Trophoblast cell (in vitro differentiated cells and primary cell): ENCODE results near the gene MTMR2.

ENCODE experiments used
- DNase-seq, 2 donors: peaks; one replicate each; pipeline ENCODE4 v3.0.0-alpha.2; 2016
- H2AFZ ChIP-seq: 2 replicates; pipeline ENCODE4 v1.6.1; 2013; ENCODE audit warnings: low read length, moderate library complexity, mild to moderate bottlenecking; ENCODE audit not compliant: insufficient read depth, poor library complexity
- H2AK5ac ChIP-seq: 2 replicates; pipeline ENCODE4 v1.6.1; 2013; ENCODE audit warnings: mild to moderate bottlenecking, low read length
- H2BK120ac ChIP-seq: 2 replicates; pipeline ENCODE4 v1.6.1; 2013; ENCODE audit warnings: low read length, mild to moderate bottlenecking, moderate library complexity; ENCODE audit not compliant: insufficient read depth, poor library complexity
- H2BK12ac ChIP-seq: 2 replicates; pipeline ENCODE4 v1.6.1; 2013; ENCODE audit warnings: mild to moderate bottlenecking, low read length, moderate library complexity
- H2BK5ac ChIP-seq: 2 replicates; pipeline ENCODE4 v1.6.1; 2013; ENCODE audit warnings: low read length, low read depth, moderate library complexity, mild to moderate bottlenecking; ENCODE audit not compliant: poor library complexity
- H3K14ac ChIP-seq: 2 replicates; pipeline ENCODE4 v1.6.1; 2013; ENCODE audit warnings: mild to moderate bottlenecking, low read length
- H3K18ac ChIP-seq: 2 replicates; pipeline ENCODE4 v1.6.1; 2013; ENCODE audit warnings: mild to moderate bottlenecking, low read length
- H3K23ac ChIP-seq: 2 replicates; pipeline ENCODE4 v1.6.1; 2013; ENCODE audit warnings: low read length
- H3K27ac ChIP-seq: 2 replicates; pipeline ENCODE4 v1.5.1; 2013; ENCODE audit warnings: low read depth, mild to moderate bottlenecking, inconsistent platforms, low read length, moderate library complexity
- H3K27me3 ChIP-seq: 2 replicates; pipeline ENCODE4 v1.6.1; 2013; ENCODE audit warnings: inconsistent platforms, mild to moderate bottlenecking, low read length, moderate library complexity; ENCODE audit not compliant: insufficient read depth
- H3K36me3 ChIP-seq, 2 experiments: 1 replicate in 1 of 2; 2 replicates in 1 of 2; pipeline ENCODE4 v1.6.1; 2013; ENCODE audit warnings: low read length in 2 of 2, mild to moderate bottlenecking in 2 of 2, moderate library complexity in 1 of 2; ENCODE audit not compliant: insufficient read depth in 2 of 2, control insufficient read depth in 1 of 2
- H3K4ac ChIP-seq: 2 replicates; pipeline ENCODE4 v1.6.1; 2013; ENCODE audit warnings: low read depth, mild to moderate bottlenecking, low read length, moderate library complexity
- H3K4me1 ChIP-seq, 2 experiments: 1 replicate in 1 of 2; 2 replicates in 1 of 2; pipeline ENCODE4 v1.6.1; 2013; ENCODE audit warnings: low read length in 2 of 2, mild to moderate bottlenecking in 2 of 2, moderate library complexity in 1 of 2; ENCODE audit not compliant: insufficient read depth in 2 of 2, control insufficient read depth in 1 of 2
- H3K4me2 ChIP-seq: 2 replicates; pipeline ENCODE4 v1.6.1; 2013; ENCODE audit warnings: inconsistent platforms, mild to moderate bottlenecking, low read length, moderate library complexity
- H3K4me3 ChIP-seq: 2 replicates; pipeline ENCODE4 v1.5.1; 2013; ENCODE audit warnings: mild to moderate bottlenecking, low read depth, low read length, inconsistent platforms
- H3K79me1 ChIP-seq: one replicate; pipeline ENCODE4 v1.6.1; 2013; ENCODE audit warnings: low read length
- H3K79me2 ChIP-seq: 2 replicates; pipeline ENCODE4 v1.6.1; 2013; ENCODE audit warnings: low read length, mild to moderate bottlenecking; ENCODE audit not compliant: control insufficient read depth, insufficient read depth, poor library complexity
- H3K9ac ChIP-seq: 2 replicates; pipeline ENCODE4 v1.6.1; 2013; ENCODE audit warnings: mild to moderate bottlenecking, low read length
- H3K9me3 ChIP-seq: 2 replicates; pipeline ENCODE4 v1.6.1; 2013; ENCODE audit warnings: low read depth, mild to moderate bottlenecking, control low read depth, inconsistent platforms, low read length; ENCODE audit not compliant: insufficient read depth
- H4K12ac ChIP-seq: 2 replicates; pipeline ENCODE4 v1.6.1; 2013; ENCODE audit warnings: low read depth, mild to moderate bottlenecking, low read length, moderate library complexity
- H4K8ac ChIP-seq: 2 replicates; pipeline ENCODE4 v1.6.1; 2013; ENCODE audit warnings: low read depth, mild to moderate bottlenecking, low read length, moderate library complexity
- H4K91ac ChIP-seq: one replicate; pipeline ENCODE4 v1.6.1; 2013; ENCODE audit warnings: low read depth, mild to moderate bottlenecking, low read length, moderate library complexity
- WGBS: extraction: QIAGEN DNeasy Blood & Tissue Kit; methylation state at CpG from one replicate; pipeline ENCODE4 v1.1.7; 2013; ENCODE audit warnings: missing lambda C conversion rate; ENCODE audit not compliant: insufficient read length, insufficient coverage; ENCODE audit errors: extremely low coverage; 5-methylcytosine and 5-hydroxymethylcytosine counted together

MTMR2 gene

DNA sequence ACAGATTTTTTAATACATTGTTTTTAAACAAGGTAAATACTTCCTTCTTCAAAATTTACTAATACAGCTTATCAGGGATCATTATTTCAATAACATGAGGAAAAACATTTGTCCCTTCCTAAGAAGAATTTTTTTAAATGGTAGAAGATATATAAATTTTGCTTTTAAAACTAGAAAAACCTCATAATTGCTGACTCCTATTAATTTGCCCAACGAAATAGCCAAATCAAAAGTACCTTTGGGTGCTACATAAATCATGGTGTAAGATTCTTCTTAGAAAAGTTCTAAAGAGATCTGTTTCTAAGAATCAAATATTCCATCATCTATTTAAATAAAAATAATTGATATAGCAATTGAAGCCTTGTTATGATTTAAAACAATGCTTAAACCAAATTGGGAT is 78.7 kb downstream of the MTMR2 start:
- no peak overlapping the region for H4K8ac ChIP-seq
- H3K14ac ChIP-seq = no peak overlapping the region
- H3K4ac ChIP-seq = no peak overlapping the region
- no peak overlapping the region for H3K18ac ChIP-seq
- H4K12ac ChIP-seq = no peak overlapping the region
- peaks cover 3% of the 10 kb centered on the region for H3K79me1 ChIP-seq
- H3K4me1 ChIP-seq = peaks cover 3% of the 10 kb centered on the region in 2 experiments
- H3K27me3 ChIP-seq = no peaks in the 10 kb centered on the region
- no peak overlapping the region for H4K91ac ChIP-seq
- H3K4me2 ChIP-seq = no peak overlapping the region
- no peak overlapping the region for H2BK5ac ChIP-seq
- no CpG with 5 or more reads among the region's 1 CpG for WGBS
- no peak overlapping the region for H3K4me3 ChIP-seq
- DNase-seq = no peak
- H3K79me2 ChIP-seq = no peaks in the 10 kb centered on the region
- H2AFZ ChIP-seq = no peak overlapping the region
- H2BK120ac ChIP-seq = no peak overlapping the region
- H3K27ac ChIP-seq = no peak overlapping the region
- H3K9ac ChIP-seq = no peak overlapping the region
- H3K23ac ChIP-seq = no peak overlapping the region
- H3K9me3 ChIP-seq = no peaks in the 10 kb centered on the region
- no peak overlapping the region for H2AK5ac ChIP-seq
- H3K36me3 ChIP-seq = peaks cover 1 to 8% of the 10 kb centered on the region in 2 experiments
- H2BK12ac ChIP-seq = no peak overlapping the region

DNA sequence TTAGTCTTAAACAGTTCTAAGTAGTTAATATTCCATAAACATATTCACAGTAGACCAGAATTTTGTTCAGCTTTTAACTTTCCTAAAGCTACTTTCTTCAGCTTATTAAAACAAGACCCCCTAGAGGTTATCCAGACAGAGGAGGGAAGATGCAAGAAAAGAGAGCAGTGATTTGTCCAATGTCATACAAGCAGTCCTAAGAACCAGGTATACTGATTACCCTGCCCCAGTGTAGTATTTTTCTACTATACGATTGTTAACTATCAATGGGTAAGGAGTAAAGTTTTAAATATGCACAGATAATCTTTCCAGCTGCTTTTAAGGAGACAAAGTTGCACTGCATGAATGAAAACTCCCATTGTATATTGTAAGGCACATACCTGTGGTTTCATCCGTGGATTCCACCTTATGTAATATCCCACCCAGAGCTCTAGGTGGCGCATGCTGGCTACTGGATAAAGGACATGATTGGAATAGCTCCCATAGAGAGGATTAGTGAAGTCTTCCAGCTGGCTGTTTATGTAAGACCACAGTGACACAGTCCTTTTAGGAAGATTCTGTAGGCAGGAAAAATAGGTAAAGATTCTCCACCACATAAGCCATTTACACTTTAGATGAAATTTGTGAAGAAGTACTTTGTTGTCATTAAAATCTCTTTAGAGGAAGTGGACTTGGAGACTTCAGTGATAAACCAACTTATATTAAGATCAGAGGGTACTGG is 88.0 kb downstream of the MTMR2 start:
- no peak overlapping the region for H2AFZ ChIP-seq
- H3K27me3 ChIP-seq = no peaks in the 10 kb centered on the region
- no peak overlapping the region for H3K14ac ChIP-seq
- no peaks in the 10 kb centered on the region for H3K4me1 ChIP-seq
- no peaks in the 10 kb centered on the region for H3K9me3 ChIP-seq
- no CpG with 5 or more reads among the region's 3 CpGs for WGBS
- H3K9ac ChIP-seq = no peak overlapping the region
- H3K23ac ChIP-seq = no peak overlapping the region
- H4K91ac ChIP-seq = no peak overlapping the region
- H2BK120ac ChIP-seq = no peak overlapping the region
- H3K27ac ChIP-seq = no peak overlapping the region
- H3K4me2 ChIP-seq = no peak overlapping the region
- no peak overlapping the region for H2BK5ac ChIP-seq
- no peak overlapping the region for H4K12ac ChIP-seq
- H3K4me3 ChIP-seq = no peak overlapping the region
- no peaks in the 10 kb centered on the region for H3K79me1 ChIP-seq
- H3K36me3 ChIP-seq = peaks cover 0 to 7% of the 10 kb centered on the region in 2 experiments
- no peak overlapping the region for H2BK12ac ChIP-seq
- no peaks in the 10 kb centered on the region for H3K79me2 ChIP-seq
- no peak overlapping the region for H4K8ac ChIP-seq
- no peak overlapping the region for H3K18ac ChIP-seq
- peak; percentile 79 to 92 for DNase-seq
- no peak overlapping the region for H2AK5ac ChIP-seq
- H3K4ac ChIP-seq = no peak overlapping the region

DNA sequence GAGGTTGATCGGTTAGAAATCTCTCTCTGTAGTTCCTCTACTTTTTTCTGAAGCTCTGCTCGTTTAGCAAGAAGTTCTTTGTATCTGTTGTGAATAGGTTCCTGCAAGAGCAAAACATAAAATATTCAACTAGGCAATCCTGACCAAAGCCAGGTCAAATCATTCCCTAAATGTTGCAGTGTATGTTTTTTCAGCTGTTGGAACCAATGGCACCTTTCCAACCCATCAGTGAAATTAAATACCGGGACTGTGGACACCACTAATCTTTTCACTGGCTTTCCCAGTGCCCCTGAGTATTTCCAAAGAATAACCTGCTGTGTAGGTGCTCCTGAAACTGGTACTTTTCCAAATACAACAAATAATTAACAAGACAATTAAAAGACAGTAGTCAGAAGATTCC is 88.6 kb downstream of the MTMR2 start:
- no peaks in the 10 kb centered on the region for H3K79me1 ChIP-seq
- H4K12ac ChIP-seq = no peak overlapping the region
- H3K4me3 ChIP-seq = no peak overlapping the region
- H2BK12ac ChIP-seq = no peak overlapping the region
- H3K27me3 ChIP-seq = no peaks in the 10 kb centered on the region
- H3K14ac ChIP-seq = no peak overlapping the region
- H2AFZ ChIP-seq = no peak overlapping the region
- no peak overlapping the region for H3K23ac ChIP-seq
- DNase-seq = no peak
- no peak overlapping the region for H2BK5ac ChIP-seq
- H3K18ac ChIP-seq = no peak overlapping the region
- no peaks in the 10 kb centered on the region for H3K4me1 ChIP-seq
- H2AK5ac ChIP-seq = no peak overlapping the region
- no peak overlapping the region for H4K91ac ChIP-seq
- H3K9ac ChIP-seq = no peak overlapping the region
- no peak overlapping the region for H3K4ac ChIP-seq
- WGBS = no CpG with 5 or more reads among the region's 3 CpGs
- H3K4me2 ChIP-seq = no peak overlapping the region
- no peak overlapping the region for H4K8ac ChIP-seq
- H2BK120ac ChIP-seq = no peak overlapping the region
- no peaks in the 10 kb centered on the region for H3K9me3 ChIP-seq
- H3K79me2 ChIP-seq = no peaks in the 10 kb centered on the region
- peaks cover 0 to 7% of the 10 kb centered on the region in 2 experiments for H3K36me3 ChIP-seq
- no peak overlapping the region for H3K27ac ChIP-seq

DNA sequence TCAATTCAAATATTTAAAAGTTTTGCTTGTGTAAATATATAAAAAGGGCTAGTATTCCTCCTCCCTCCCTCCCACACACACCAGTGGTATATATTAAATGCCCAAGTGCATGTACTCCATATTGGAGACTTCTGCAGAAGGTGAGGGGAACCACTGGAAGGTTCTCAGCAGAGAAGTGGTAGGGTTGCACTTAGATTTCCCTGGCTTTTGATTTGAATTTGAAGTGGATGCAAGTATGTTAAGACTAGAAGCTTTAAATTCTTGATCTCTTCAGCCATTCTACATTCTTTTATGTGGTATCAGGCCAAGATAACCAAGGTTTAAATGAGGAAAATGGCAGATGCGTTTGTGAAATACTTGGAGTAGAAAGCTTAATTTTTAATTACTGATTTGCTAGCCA is 90.5 kb downstream of the MTMR2 start:
- H3K79me2 ChIP-seq = no peaks in the 10 kb centered on the region
- DNase-seq = no peak
- H3K23ac ChIP-seq = no peak overlapping the region
- no peaks in the 10 kb centered on the region for H3K4me1 ChIP-seq
- H3K4me3 ChIP-seq = no peak overlapping the region
- H3K18ac ChIP-seq = no peak overlapping the region
- H2AFZ ChIP-seq = no peak overlapping the region
- no peak overlapping the region for H2BK12ac ChIP-seq
- no peak overlapping the region for H2BK120ac ChIP-seq
- no peaks in the 10 kb centered on the region for H3K27me3 ChIP-seq
- H4K8ac ChIP-seq = no peak overlapping the region
- H3K9me3 ChIP-seq = no peaks in the 10 kb centered on the region
- H2AK5ac ChIP-seq = no peak overlapping the region
- no peak overlapping the region for H3K4ac ChIP-seq
- WGBS = no CpG with 5 or more reads among the region's 1 CpG
- H2BK5ac ChIP-seq = no peak overlapping the region
- H4K12ac ChIP-seq = no peak overlapping the region
- H3K4me2 ChIP-seq = no peak overlapping the region
- peaks cover 2 to 12% of the 10 kb centered on the region in 2 experiments for H3K36me3 ChIP-seq
- no peak overlapping the region for H3K9ac ChIP-seq
- no peak overlapping the region for H3K27ac ChIP-seq
- no peak overlapping the region for H4K91ac ChIP-seq
- H3K14ac ChIP-seq = no peak overlapping the region
- no peaks in the 10 kb centered on the region for H3K79me1 ChIP-seq
